ENCODE results near the gene CAB39L.

Gene CAB39L

DNA sequence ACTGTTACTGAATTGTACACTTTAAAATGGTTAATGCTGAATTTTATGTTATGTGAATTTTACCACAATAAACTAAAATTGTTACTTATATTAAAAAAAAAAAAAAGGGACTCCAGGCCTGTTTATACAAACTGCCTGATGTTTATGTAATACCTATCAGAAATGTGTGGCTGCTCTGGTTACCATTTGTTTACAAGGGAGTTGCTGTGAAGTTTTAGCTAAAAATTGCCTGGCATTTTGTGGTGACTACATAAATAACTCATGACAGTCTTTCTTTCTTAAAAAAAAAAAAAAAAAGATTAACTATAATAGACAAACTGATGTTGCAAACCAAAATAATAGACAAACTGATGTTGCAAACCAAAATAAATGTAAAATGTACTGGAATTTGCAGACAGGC is 124.3 kb downstream of the CAB39L start:
- no peaks in the 10 kb centered on the region for H3K9me3 ChIP-seq (ENCODE audit: insufficient read depth, low read length)
- no peaks in the 10 kb centered on the region for H3K27me3 ChIP-seq (ENCODE audit: low read length)
- no peaks in the 10 kb centered on the region for H3K9me2 ChIP-seq (replicated peaks; ENCODE audit: insufficient read depth, low read length)
- H2AFZ ChIP-seq (ENCODE audit: low read depth, low read length, severe bottlenecking), result no peak overlapping the region
- H3K27ac ChIP-seq (ENCODE audit: low read depth, low read length), result no peak overlapping the region
- H3F3A ChIP-seq (ENCODE audit: insufficient read depth), result no peaks in the 10 kb centered on the region
- H3K4me2 ChIP-seq (ENCODE audit: low read depth, low read length, poor library complexity, severe bottlenecking), result no peak overlapping the region
- no peak overlapping the region for H3K9ac ChIP-seq (ENCODE audit: low read length)
- TF ChIP-seq, protein P1, sequence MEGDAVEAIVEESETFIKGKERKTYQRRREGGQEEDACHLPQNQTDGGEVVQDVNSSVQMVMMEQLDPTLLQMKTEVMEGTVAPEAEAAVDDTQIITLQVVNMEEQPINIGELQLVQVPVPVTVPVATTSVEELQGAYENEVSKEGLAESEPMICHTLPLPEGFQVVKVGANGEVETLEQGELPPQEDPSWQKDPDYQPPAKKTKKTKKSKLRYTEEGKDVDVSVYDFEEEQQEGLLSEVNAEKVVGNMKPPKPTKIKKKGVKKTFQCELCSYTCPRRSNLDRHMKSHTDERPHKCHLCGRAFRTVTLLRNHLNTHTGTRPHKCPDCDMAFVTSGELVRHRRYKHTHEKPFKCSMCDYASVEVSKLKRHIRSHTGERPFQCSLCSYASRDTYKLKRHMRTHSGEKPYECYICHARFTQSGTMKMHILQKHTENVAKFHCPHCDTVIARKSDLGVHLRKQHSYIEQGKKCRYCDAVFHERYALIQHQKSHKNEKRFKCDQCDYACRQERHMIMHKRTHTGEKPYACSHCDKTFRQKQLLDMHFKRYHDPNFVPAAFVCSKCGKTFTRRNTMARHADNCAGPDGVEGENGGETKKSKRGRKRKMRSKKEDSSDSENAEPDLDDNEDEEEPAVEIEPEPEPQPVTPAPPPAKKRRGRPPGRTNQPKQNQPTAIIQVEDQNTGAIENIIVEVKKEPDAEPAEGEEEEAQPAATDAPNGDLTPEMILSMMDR (IDR thresholded peaks at IDR 0.05; ENCODE audit: insufficient read depth, low read length, poor library complexity, severe bottlenecking), result no peak
- TF ChIP-seq EZH2phosphoT487 (conservative IDR thresholded peaks at IDR 0.05; ENCODE audit: low read length), result no peak
- H3K79me2 ChIP-seq (ENCODE audit: insufficient read depth, low read length), result no peaks in the 10 kb centered on the region
- H4K20me1 ChIP-seq (ENCODE audit: low read depth, low read length), result no peaks in the 10 kb centered on the region
- no peak overlapping the region for H3K4me3 ChIP-seq (ENCODE audit: insufficient read depth, low read length, poor library complexity, severe bottlenecking)
- H3K36me3 ChIP-seq (ENCODE audit: low read length), result no peaks in the 10 kb centered on the region

DNA sequence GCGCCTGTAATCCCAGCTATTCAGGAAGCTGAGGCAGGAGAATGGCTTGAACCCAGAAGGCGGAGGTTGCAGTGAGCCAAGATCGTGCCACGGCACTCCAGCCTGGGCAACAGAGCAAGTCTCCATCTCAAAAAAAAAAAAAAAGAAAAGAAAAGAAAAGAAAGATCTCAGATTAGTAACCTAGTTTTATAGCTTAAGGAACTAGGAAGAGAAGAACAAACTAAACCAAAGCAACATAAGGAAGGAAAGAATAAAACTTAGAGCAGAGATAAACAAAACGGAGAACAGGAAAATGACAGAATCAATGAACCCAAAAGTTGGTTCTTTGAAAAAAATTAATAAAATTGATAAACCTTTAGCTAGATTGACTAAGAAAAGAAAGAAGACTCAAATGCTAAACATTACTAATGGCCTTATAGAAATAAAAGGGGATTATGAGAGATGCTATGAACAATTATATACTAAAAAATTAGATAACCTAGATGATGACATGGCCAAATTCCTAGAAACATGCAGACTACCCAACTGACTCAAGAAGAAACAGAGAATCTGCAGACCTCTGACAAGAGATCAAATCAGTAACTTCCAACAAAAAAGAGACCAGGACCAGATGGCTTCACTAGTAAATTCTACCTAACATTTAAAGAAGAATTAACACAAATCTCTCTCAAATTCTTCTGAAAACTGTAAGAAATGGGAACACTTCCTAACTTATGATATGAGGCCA is 127.9 kb downstream of the CAB39L start:
- Histone ChIP-seq H3K79me2 (ENCODE audit: insufficient read depth, low read length) (no peaks in the 10 kb centered on the region), H2AFZ (ENCODE audit: low read depth, low read length, severe bottlenecking) (no peak overlapping the region), H3K9me2 (replicated peaks; ENCODE audit: insufficient read depth, low read length) (no peaks in the 10 kb centered on the region), H3K4me2 (ENCODE audit: low read depth, low read length, poor library complexity, severe bottlenecking) (no peak overlapping the region), H3K9me3 (ENCODE audit: insufficient read depth, low read length) (no peaks in the 10 kb centered on the region), H3K27ac (ENCODE audit: low read depth, low read length) (no peak overlapping the region), H3K36me3 (ENCODE audit: low read length) (no peaks in the 10 kb centered on the region), H3F3A (ENCODE audit: insufficient read depth) (no peaks in the 10 kb centered on the region), H3K9ac (ENCODE audit: low read length) (no peak overlapping the region), H4K20me1 (ENCODE audit: low read depth, low read length) (no peaks in the 10 kb centered on the region), H3K27me3 (ENCODE audit: low read length) (no peaks in the 10 kb centered on the region), H3K4me3 (ENCODE audit: insufficient read depth, low read length, poor library complexity, severe bottlenecking) (no peak overlapping the region)
- TF ChIP-seq EZH2phosphoT487 (conservative IDR thresholded peaks at IDR 0.05; ENCODE audit: low read length), result no peak
- TF ChIP-seq, protein P1 (IDR thresholded peaks at IDR 0.05; ENCODE audit: insufficient read depth, low read length, poor library complexity, severe bottlenecking), result no peak

DNA sequence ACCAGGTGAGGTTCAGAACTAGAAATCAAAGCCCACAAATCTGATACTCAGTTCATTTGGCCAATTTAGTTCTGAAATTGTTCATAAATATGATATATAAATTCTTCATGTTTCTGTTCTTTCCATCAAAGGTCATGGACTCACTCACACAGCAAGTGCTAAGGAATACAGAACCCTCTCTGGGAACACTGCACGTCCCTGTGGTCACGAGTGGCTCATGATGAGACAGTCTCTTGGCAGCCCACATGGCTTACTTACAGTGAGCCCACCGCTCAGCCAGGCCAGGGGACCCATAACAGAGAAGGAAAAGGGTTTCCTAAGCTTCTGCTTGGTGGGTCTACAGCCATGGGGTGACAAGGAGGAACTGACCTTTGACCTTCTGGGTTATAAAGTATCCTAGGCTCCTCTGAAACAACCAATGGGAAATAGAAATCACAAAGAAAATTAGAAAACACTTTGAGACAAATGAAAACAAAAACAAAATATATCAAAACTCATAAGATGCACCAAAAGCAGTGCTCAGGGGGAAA is 128.8 kb downstream of the CAB39L start:
- Histone ChIP-seq H3K27me3 (ENCODE audit: low read length) (no peaks in the 10 kb centered on the region), H3K27ac (ENCODE audit: low read depth, low read length) (no peak overlapping the region), H3K9ac (ENCODE audit: low read length) (no peak overlapping the region), H3K36me3 (ENCODE audit: low read length) (no peaks in the 10 kb centered on the region), H2AFZ (ENCODE audit: low read depth, low read length, severe bottlenecking) (no peak overlapping the region), H3K79me2 (ENCODE audit: insufficient read depth, low read length) (no peaks in the 10 kb centered on the region), H3K4me3 (ENCODE audit: insufficient read depth, low read length, poor library complexity, severe bottlenecking) (no peak overlapping the region), H3K4me2 (ENCODE audit: low read depth, low read length, poor library complexity, severe bottlenecking) (no peak overlapping the region), H4K20me1 (ENCODE audit: low read depth, low read length) (no peaks in the 10 kb centered on the region), H3K9me2 (replicated peaks; ENCODE audit: insufficient read depth, low read length) (no peaks in the 10 kb centered on the region), H3K9me3 (ENCODE audit: insufficient read depth, low read length) (no peaks in the 10 kb centered on the region), H3F3A (ENCODE audit: insufficient read depth) (no peaks in the 10 kb centered on the region)
- TF ChIP-seq EZH2phosphoT487 (conservative IDR thresholded peaks at IDR 0.05; ENCODE audit: low read length), result no peak
- TF ChIP-seq, protein P1 (IDR thresholded peaks at IDR 0.05; ENCODE audit: insufficient read depth, low read length, poor library complexity, severe bottlenecking), result no peak
